ENCODE data around the gene CERS3.

The CERS3 gene

DNA sequence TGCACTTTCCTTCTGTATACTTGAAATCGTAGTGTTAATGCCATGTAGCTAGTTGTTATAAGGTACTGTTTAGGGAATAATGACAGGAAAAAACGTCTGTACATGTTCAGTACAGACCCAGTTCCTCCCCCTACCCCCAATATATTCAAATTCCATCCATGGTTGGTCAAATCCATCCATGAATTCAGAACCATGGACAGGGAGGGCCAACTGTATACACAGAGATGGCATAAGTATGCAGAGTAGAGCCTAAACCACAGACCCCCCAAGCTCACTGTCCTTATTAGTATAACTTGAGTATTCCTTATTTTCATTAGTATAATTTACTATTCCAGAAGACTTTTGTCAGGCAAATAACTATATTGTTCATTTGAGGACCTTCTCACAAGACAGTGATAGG lies 135.7 kb downstream of the CERS3 start:
- H3K36me3 Mint-ChIP-seq (ENCODE audit: insufficient read depth), result no peaks in the 10 kb centered on the region
- H3K4me1 Mint-ChIP-seq, result no peaks in the 10 kb centered on the region
- ATAC-seq (replicated peaks; ENCODE audit: extremely low read depth, poor library complexity, severe bottlenecking), result no peak
- no peak overlapping the region for H3K27ac Mint-ChIP-seq (ENCODE audit: low read depth)
- no peak overlapping the region for H3K4me3 Mint-ChIP-seq
- H3K27me3 Mint-ChIP-seq, result peaks cover 34% of the 10 kb centered on the region
- no peaks in the 10 kb centered on the region for H3K9me3 Mint-ChIP-seq
- DNase-seq (ENCODE audit: low spot score in 2 of 2), result no peak

DNA sequence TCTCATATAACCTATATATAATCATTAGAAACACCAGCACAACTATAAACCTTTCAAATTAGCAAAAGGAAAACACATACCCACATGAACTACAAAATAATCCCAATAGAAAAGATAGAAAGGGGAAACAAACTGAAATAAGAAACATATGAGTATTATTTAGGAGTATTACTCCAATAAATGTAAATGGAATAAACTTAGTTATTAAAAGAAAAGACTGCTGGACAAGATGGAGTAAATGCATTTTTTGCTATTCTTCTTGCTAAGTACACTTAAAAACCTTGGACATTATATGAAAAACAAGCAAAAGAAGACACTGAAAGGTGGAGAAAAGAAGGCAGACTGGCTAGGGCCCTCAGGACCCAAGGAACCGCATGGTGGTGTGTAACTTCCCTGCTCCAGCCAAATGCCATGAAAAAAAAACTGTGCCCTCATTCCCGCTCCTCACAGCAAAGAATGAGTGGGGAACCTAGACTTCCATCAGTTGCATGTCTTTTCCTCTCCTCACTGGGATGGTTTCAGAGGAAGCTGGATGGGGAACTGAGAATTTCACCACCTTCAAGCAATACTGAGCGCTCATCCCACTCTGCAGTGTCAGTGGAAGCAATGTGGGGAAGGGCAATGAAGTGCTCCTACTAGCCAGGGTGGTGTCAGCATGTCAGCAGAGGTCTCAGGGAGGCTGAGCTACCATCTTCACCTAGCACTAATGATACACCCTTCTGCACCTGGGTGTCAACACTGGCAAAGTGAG lies 143.3 kb downstream of the CERS3 start:
- Mint-ChIP-seq H3K4me1 (no peaks in the 10 kb centered on the region), H3K27ac (ENCODE audit: low read depth) (no peak overlapping the region), H3K36me3 (ENCODE audit: insufficient read depth) (no peaks in the 10 kb centered on the region), H3K4me3 (no peak overlapping the region), H3K9me3 (peaks cover 7% of the 10 kb centered on the region), H3K27me3 (peaks cover 52% of the 10 kb centered on the region)
- DNase-seq (ENCODE audit: low spot score in 2 of 2), result no peak
- ATAC-seq (replicated peaks; ENCODE audit: extremely low read depth, poor library complexity, severe bottlenecking), result no peak

DNA sequence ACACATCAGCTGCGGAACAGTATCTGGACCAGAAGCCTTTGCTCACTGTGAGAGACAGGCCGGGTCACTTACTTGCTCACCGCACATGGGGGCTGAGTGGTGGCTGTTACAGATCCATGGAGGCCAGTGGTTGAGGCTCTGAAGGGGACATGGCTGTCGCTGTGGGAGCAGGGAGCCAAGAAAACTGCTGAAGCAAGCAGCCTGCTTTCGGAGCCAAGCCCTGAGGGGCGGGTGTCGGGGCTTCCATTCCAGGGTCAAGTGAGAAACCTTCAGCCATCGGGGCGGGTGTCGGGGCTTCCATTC lies 144.7 kb downstream of the CERS3 start:
- H3K4me1 Mint-ChIP-seq, result no peaks in the 10 kb centered on the region
- H3K27me3 Mint-ChIP-seq, result peaks cover 58% of the 10 kb centered on the region
- H3K4me3 Mint-ChIP-seq, result no peak overlapping the region
- DNase-seq (ENCODE audit: low spot score in 2 of 2), result no peak
- no peak for ATAC-seq (replicated peaks; ENCODE audit: extremely low read depth, poor library complexity, severe bottlenecking)
- peaks cover 7% of the 10 kb centered on the region for H3K9me3 Mint-ChIP-seq
- no peaks in the 10 kb centered on the region for H3K36me3 Mint-ChIP-seq (ENCODE audit: insufficient read depth)
- no peak overlapping the region for H3K27ac Mint-ChIP-seq (ENCODE audit: low read depth)

DNA sequence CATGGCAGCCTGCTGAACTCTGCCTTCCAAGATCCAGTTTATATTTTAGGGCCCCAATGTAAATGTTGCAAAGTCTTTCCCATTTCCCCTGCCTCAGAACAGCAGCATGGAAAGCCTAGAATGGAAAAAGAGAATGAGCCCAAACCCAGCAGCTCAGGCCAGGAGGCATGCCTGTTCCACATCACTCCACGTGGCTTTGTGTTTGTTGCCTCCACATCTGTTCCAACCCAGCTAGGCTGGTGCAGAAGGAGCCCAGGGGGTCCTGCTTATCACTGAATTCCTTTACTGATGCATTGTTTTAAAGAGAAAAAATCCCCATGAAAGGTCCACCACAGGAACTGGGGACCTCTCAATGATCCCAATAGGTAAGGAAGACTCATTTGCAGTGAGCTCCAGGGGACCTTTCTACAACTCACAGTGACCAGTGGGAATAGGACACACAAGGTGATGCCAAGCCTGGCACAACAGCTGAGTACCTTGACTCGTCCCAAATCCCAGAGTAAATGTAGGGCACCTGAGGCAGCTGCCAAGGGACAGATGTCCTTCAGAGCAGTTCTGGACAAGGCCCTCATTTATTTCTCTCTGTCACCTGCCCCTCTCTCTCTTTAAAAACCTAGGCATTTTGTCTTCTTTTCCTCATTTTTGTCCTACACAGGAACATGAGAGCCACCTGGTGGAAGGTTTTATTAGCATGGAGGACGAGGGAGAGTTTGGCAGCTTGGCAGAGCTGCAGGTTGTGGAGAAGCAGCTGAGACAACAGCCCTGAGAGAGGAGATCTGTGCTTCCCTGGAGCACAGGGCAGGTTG lies 145.2 kb downstream of the CERS3 start:
- Mint-ChIP-seq H3K4me1 (no peaks in the 10 kb centered on the region), H3K4me3 (no peak overlapping the region), H3K9me3 (peaks cover 7% of the 10 kb centered on the region), H3K36me3 (ENCODE audit: insufficient read depth) (no peaks in the 10 kb centered on the region), H3K27me3 (peaks cover 63% of the 10 kb centered on the region), H3K27ac (ENCODE audit: low read depth) (no peak overlapping the region)
- DNase-seq (ENCODE audit: low spot score in 2 of 2) (no peak), ATAC-seq (replicated peaks; ENCODE audit: extremely low read depth, poor library complexity, severe bottlenecking) (no peak)

DNA sequence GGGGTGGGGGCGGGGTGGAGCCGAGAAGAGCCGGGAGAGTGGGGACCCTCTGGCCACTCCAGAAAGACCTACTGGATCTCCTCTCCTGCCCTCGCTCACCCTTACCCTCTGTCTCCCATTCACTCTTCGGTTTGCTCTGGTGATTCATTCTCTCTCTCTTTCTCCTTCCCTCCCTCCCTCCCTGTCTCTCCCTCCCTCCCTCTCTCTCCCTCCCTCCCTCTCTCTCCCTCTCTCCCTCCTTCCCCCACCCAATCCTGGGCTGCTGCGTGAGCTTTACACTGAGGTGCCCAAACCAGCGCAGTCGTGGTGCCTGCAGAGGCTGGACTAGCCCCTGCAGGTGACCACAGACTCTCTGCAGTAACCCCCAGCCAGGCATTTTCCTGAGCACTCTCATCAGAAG lies 154.8 kb downstream of the CERS3 start:
- peaks cover 9% of the 10 kb centered on the region for H3K9me3 Mint-ChIP-seq
- DNase-seq (ENCODE audit: low spot score in 2 of 2) (no peak), ATAC-seq (replicated peaks; ENCODE audit: extremely low read depth, poor library complexity, severe bottlenecking) (no peak)
- H3K27me3 Mint-ChIP-seq, result peaks cover 51% of the 10 kb centered on the region
- no peak overlapping the region for H3K27ac Mint-ChIP-seq (ENCODE audit: low read depth)
- H3K36me3 Mint-ChIP-seq (ENCODE audit: insufficient read depth), result no peaks in the 10 kb centered on the region
- no peaks in the 10 kb centered on the region for H3K4me1 Mint-ChIP-seq
- no peak overlapping the region for H3K4me3 Mint-ChIP-seq

DNA sequence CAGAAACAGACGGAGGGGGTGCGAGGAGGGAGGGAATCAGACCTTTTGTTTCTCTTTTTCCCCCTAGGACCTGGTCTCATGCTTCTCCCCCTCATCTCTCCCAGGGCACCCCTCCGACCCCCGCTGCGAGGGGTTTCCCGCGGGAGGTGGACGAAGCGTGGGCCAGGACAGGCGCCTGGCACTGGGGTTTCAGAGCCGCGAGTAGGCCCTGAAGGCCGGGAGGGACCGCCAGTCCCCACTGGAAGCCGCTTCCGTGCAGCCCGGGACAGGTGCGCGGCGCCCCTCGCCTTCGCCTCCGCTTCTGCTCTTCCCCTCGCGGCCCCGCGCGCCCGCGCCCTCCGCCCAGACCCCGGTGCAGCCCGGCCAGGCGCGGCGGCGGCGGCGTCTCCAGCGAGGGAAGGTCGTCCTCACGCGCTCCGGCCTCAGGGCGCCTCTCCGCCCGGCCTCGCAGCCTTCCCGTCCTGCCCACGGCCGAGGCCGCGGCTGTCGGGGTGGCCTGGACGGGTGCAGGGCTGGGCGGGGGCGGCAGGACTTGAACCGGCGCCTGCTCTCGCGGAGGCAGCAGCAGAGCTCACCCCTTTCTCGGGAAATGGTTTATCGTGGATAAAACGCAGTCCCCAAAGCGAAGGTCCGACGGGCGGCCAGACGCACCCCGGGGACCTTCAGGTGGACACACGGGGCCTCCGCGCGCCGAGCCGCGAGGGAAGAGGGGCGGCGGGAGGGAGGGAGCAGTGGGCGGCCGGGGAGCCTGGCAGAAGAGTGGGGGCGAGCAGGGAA lies 155.4 kb downstream of the CERS3 start:
- H3K9me3 Mint-ChIP-seq, result peaks cover 9% of the 10 kb centered on the region
- H3K27me3 Mint-ChIP-seq, result peaks cover 45% of the 10 kb centered on the region
- DNase-seq (ENCODE audit: low spot score in 2 of 2), result no peak
- H3K4me3 Mint-ChIP-seq, result no peak overlapping the region
- no peak overlapping the region for H3K27ac Mint-ChIP-seq (ENCODE audit: low read depth)
- no peak for ATAC-seq (replicated peaks; ENCODE audit: extremely low read depth, poor library complexity, severe bottlenecking)
- no peaks in the 10 kb centered on the region for H3K36me3 Mint-ChIP-seq (ENCODE audit: insufficient read depth)
- no peaks in the 10 kb centered on the region for H3K4me1 Mint-ChIP-seq

DNA sequence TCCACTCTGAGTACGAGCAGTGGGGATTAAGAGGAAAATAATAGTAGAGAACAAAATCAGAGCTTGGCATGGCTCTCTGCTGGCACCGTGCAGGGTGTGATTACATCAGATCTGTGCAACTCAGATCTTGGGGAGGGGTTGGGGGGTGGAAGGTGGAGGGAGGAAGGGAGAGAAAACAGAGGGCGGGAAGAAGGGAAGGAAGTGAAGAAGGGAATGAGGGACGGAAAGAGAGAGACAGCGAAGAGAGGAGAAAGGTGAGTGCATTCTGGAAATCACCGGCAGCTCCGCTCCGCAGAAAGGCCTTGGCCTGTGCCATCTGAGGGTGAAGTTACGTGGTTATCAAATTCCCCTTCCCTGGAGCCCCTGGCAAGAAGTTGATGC lies 156.0 kb downstream of the CERS3 start:
- Mint-ChIP-seq H3K4me1 (no peaks in the 10 kb centered on the region), H3K36me3 (ENCODE audit: insufficient read depth) (no peaks in the 10 kb centered on the region), H3K4me3 (no peak overlapping the region), H3K9me3 (peaks cover 9% of the 10 kb centered on the region), H3K27ac (ENCODE audit: low read depth) (no peak overlapping the region), H3K27me3 (peaks cover 44% of the 10 kb centered on the region)
- no peak for ATAC-seq (replicated peaks; ENCODE audit: extremely low read depth, poor library complexity, severe bottlenecking)
- no peak for DNase-seq (ENCODE audit: low spot score in 2 of 2)

DNA sequence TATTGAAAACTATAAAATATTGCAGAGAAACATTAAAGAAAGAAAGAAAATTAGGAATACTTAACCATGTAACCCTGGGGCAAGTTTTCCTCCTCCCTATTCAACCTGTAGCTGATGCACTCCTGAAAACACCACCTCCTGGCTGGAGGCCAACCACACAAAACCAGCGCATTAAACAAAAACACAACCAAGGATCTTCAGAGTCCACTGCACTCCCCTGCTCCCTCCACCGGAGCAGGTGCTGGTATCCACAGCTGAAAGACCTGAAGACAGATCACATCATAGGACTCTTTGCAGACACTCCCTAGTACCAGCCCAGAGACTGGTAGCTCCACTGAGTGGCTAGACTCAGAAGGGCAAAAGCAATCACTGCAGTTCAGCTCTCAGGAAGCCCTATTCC lies 173.4 kb downstream of the CERS3 start:
- Mint-ChIP-seq H3K36me3 (ENCODE audit: insufficient read depth) (peaks cover 4% of the 10 kb centered on the region), H3K4me1 (peaks cover 4% of the 10 kb centered on the region), H3K27ac (ENCODE audit: low read depth) (no peak overlapping the region), H3K4me3 (no peak overlapping the region), H3K27me3 (peaks cover 86% of the 10 kb centered on the region), H3K9me3 (no peaks in the 10 kb centered on the region)
- DNase-seq (ENCODE audit: low spot score in 2 of 2) (no peak), ATAC-seq (replicated peaks; ENCODE audit: extremely low read depth, poor library complexity, severe bottlenecking) (no peak)

DNA sequence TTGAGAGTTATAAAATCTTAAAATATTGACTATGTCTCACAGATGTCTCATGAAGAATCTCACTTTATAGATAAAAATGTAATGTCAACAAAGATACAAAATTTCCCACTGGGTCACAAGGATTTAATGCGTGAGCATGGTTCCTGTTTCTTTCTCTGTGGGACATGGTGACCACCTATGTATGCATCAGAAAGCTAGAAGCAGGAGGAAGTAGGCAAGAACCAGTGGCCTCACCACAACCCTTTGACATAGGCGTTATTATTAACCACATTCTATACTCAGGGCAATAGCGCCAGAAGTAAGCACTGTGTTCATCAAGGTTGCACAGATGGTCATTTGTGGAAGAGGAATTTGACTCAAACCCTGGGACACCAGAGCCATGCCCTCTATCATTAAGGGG lies 175.3 kb downstream of the CERS3 start:
- DNase-seq (ENCODE audit: low spot score in 2 of 2), result no peak
- Mint-ChIP-seq H3K36me3 (ENCODE audit: insufficient read depth) (peaks cover 9% of the 10 kb centered on the region), H3K9me3 (no peaks in the 10 kb centered on the region), H3K27me3 (peaks cover 67% of the 10 kb centered on the region), H3K27ac (ENCODE audit: low read depth) (no peak overlapping the region), H3K4me1 (peaks cover 13% of the 10 kb centered on the region), H3K4me3 (no peak overlapping the region)
- no peak for ATAC-seq (replicated peaks; ENCODE audit: extremely low read depth, poor library complexity, severe bottlenecking)

DNA sequence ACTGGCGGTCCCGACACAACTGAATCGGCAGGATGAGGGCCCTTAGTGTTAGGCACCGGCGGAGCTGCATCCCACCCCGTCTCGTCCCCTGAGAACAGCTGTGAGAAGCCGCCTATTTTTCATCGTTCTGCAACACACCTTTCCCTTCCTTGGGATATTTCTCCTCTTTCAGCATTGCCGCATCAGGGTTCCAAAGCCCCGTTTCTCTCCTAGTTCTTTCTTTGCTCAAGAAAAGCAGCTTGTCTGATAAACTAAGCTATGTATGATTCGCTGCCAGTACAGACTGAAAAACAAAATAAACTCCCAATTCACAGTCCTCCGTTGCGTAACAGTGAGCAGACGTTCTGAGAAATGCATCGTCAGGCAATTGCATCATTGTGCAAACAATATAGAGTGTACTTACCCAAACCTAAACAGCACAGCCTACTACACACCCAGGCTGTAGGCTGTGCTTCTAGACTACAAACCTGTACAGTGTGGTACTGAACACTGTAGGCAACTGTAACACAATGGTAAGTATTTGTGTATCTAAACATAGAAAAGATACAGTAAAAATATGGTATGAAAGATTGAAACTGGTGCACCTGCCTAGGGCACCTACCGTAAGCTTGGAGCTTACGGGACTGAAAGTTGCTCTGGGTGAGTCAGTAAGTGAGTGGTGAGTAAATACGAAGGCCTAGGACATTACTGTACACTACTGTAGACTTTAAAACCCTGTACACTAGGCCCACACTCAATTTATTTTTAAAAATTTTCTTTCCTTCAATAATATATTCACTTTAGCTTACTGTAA lies 178.1 kb downstream of the CERS3 start:
- no peaks in the 10 kb centered on the region for H3K9me3 Mint-ChIP-seq
- peak overlapping the region; percentile 93 for H3K4me3 Mint-ChIP-seq
- peaks cover 38% of the 10 kb centered on the region for H3K27me3 Mint-ChIP-seq
- H3K27ac Mint-ChIP-seq (ENCODE audit: low read depth), result peak overlapping the region; percentile 87
- DNase-seq (ENCODE audit: low spot score in 2 of 2) (no peak), ATAC-seq (replicated peaks; ENCODE audit: extremely low read depth, poor library complexity, severe bottlenecking) (no peak)
- H3K4me1 Mint-ChIP-seq, result peaks cover 13% of the 10 kb centered on the region
- peaks cover 9% of the 10 kb centered on the region for H3K36me3 Mint-ChIP-seq (ENCODE audit: insufficient read depth)

All from central memory CD8-positive, alpha-beta T cell (primary cell).